Endodermal cell (in vitro differentiated cells): ENCODE data around the gene STX11. TPM values are rescaled to one million over a fixed set of nuclear protein-coding genes. Genes with fewer than 3 reads are reported as not detected.

ENCODE experiments used
- DNase-seq: peaks from one replicate; pipeline ENCODE4 v3.0.0-alpha.2; 2017
- H3K27ac ChIP-seq: 2 replicates; pipeline ENCODE4 v1.5.1; 2013; ENCODE audit warnings: mild to moderate bottlenecking, low read depth, low read length, moderate library complexity
- H3K27me3 ChIP-seq: 2 replicates; pipeline ENCODE4 v1.6.1; 2013; ENCODE audit warnings: mild to moderate bottlenecking, low read length, moderate library complexity; ENCODE audit not compliant: insufficient read depth, control insufficient read depth, poor library complexity, severe bottlenecking
- H3K36me3 ChIP-seq: 2 replicates; pipeline ENCODE4 v1.7.0; 2013; ENCODE audit warnings: mild to moderate bottlenecking, low read length, moderate library complexity; ENCODE audit not compliant: control insufficient read depth, insufficient read depth
- H3K4me1 ChIP-seq: one replicate; pipeline ENCODE4 v1.7.0; 2013; ENCODE audit warnings: low read length; ENCODE audit not compliant: control insufficient read depth, insufficient read depth
- H3K4me3 ChIP-seq: 2 replicates; pipeline ENCODE4 v1.5.1; 2013; ENCODE audit warnings: mild to moderate bottlenecking, low read length, moderate library complexity
- H3K9ac ChIP-seq: 2 replicates; pipeline ENCODE4 v1.6.1; 2013; ENCODE audit warnings: mild to moderate bottlenecking, low read length, moderate library complexity; ENCODE audit not compliant: poor library complexity, severe bottlenecking; ENCODE audit errors: extremely low read depth
- H3K9me3 ChIP-seq: 2 replicates; pipeline ENCODE4 v1.6.1; 2013; ENCODE audit warnings: mild to moderate bottlenecking, low read length, moderate library complexity; ENCODE audit not compliant: control insufficient read depth
- H3K27ac Mint-ChIP-seq: 2 replicates; pipeline ENCODE4 v1.8.0; 2020; ENCODE audit warnings: mixed read lengths
- H3K27me3 Mint-ChIP-seq: 2 replicates; pipeline ENCODE4 v1.8.0; 2021; ENCODE audit warnings: mild to moderate bottlenecking, mixed read lengths; ENCODE audit not compliant: insufficient read depth
- H3K36me3 Mint-ChIP-seq: 2 replicates; pipeline ENCODE4 v1.8.0; 2020; ENCODE audit warnings: low read depth, mixed read lengths
- H3K4me1 Mint-ChIP-seq: 2 replicates; pipeline ENCODE4 v1.8.0; 2020; ENCODE audit warnings: mixed read lengths
- H3K4me3 Mint-ChIP-seq: 2 replicates; pipeline ENCODE4 v1.8.0; 2020; ENCODE audit warnings: mild to moderate bottlenecking, moderate library complexity, mixed read lengths
- H3K9me3 Mint-ChIP-seq: 2 replicates; pipeline ENCODE4 v1.8.0; 2020; ENCODE audit warnings: mild to moderate bottlenecking, mixed read lengths
- CTCF ChIP-seq: fragments of 200-600 bp; sonication (generic); conservative IDR thresholded peaks from 2 replicates; pipeline ENCODE4 v1.5.0; 2021; ENCODE audit warnings: antibody characterized with exemption, mild to moderate bottlenecking
- WGBS, 2 experiments: methylation state at CpG; one replicate each; pipeline versions ENCODE4 v1.1.5 to v1.1.7; 2013; ENCODE audit warnings: missing lambda C conversion rate in 2 of 2, mixed read lengths in 1 of 2; ENCODE audit not compliant: insufficient coverage in 1 of 2, insufficient read length in 1 of 2; 5-methylcytosine and 5-hydroxymethylcytosine counted together
- total RNA-seq, 2 donors: library from RNA; stranded (reverse); fragmentation: NEBNext Ultra II Directional in 1 of 2; extraction: Animal tissue kit (Norgen Biotek cat#: 25700) in 1 of 2; gene quantifications; 2 replicates in 1 of 2; 3 replicates in 1 of 2; pipeline ENCODE4 v1.2.1, GENCODE V29; 2021

STX11 gene
- total RNA-seq, 2 donors from 2014 or later: 0.29 TPM; not detected in 1

GRCh38 chr6:144185133-144185836, 35.0 kb downstream of the STX11 start:
- no peak overlapping the region for H3K9ac ChIP-seq
- H3K4me1 ChIP-seq: no peaks in the 10 kb centered on the region
- no peak for DNase-seq
- H3K4me3 ChIP-seq: no peak overlapping the region
- H3K36me3 Mint-ChIP-seq: no peaks in the 10 kb centered on the region
- no peaks in the 10 kb centered on the region for H3K36me3 ChIP-seq
- no peak for TF ChIP-seq CTCF
- no peaks in the 10 kb centered on the region for H3K27me3 Mint-ChIP-seq
- H3K27me3 ChIP-seq: no peaks in the 10 kb centered on the region
- no peaks in the 10 kb centered on the region for H3K4me1 Mint-ChIP-seq
- 93 to 94% methylated on average over 2 of the region's 4 CpGs for WGBS, 2 experiments
- H3K9me3 ChIP-seq: no peaks in the 10 kb centered on the region
- no peak overlapping the region for H3K4me3 Mint-ChIP-seq
- no peak overlapping the region for H3K27ac ChIP-seq
- no peaks in the 10 kb centered on the region for H3K9me3 Mint-ChIP-seq
- H3K27ac Mint-ChIP-seq: no peak overlapping the region

DNA sequence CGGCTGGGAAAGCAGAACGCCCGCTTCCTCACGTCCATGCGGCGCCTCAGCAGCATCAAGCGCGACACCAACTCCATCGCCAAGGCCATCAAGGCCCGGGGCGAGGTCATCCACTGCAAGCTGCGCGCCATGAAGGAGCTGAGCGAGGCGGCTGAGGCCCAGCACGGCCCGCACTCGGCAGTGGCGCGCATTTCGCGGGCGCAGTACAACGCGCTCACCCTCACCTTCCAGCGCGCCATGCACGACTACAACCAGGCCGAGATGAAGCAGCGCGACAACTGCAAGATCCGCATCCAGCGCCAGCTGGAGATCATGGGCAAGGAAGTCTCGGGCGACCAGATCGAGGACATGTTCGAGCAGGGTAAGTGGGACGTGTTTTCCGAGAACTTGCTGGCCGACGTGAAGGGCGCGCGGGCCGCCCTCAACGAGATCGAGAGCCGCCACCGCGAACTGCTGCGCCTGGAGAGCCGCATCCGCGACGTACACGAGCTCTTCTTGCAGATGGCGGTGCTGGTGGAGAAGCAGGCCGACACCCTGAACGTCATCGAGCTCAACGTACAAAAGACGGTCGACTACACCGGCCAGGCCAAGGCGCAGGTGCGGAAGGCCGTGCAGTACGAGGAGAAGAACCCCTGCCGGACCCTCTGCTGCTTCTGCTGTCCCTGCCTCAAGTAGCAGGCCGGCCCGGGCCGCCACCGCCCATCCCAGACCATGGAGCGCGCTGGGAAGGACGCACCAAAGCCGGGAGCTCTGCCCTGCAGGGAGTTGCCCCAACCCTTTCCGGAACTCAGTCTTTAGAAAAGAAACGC, 36.7 kb downstream of the STX11 start:
- Mint-ChIP-seq H3K9me3 (no peaks in the 10 kb centered on the region), H3K27ac (no peak overlapping the region), H3K27me3 (no peaks in the 10 kb centered on the region), H3K36me3 (no peaks in the 10 kb centered on the region), H3K4me3 (no peak overlapping the region), H3K4me1 (no peaks in the 10 kb centered on the region)
- H3K27me3 ChIP-seq: no peaks in the 10 kb centered on the region
- no peak overlapping the region for H3K9ac ChIP-seq
- TF ChIP-seq CTCF: no peak
- H3K4me3 ChIP-seq: no peak overlapping the region
- no peaks in the 10 kb centered on the region for H3K9me3 ChIP-seq
- no peak overlapping the region for H3K27ac ChIP-seq
- H3K36me3 ChIP-seq: no peaks in the 10 kb centered on the region
- DNase-seq: no peak
- 95 to 98% methylated on average over 64 to 79 of the region's 79 CpGs for WGBS, 2 experiments
- H3K4me1 ChIP-seq: no peaks in the 10 kb centered on the region

DNA sequence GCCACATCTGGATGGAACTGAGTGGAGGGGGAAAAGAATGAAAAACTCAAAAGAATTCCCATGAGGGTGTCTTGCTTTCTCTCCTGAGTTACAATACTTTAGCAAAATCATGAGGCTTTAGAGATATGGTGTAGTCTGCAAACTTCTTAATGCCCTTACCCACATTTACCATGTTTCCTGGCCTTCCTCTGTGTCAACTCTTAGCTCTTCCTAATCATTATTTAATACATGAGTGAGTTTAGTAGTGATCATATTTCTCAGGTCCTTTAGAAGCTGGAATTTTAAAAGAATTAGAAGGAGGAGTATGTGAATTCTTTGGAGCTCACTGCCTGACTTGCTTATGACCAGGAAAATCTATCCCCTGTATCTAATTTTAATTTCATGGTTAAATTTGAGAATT, 39.0 kb downstream of the STX11 start:
- no peaks in the 10 kb centered on the region for H3K27me3 Mint-ChIP-seq
- no peak overlapping the region for H3K4me3 ChIP-seq
- H3K9me3 Mint-ChIP-seq: no peaks in the 10 kb centered on the region

More for the DNA sequence above, 39.0 kb downstream of the STX11 start:
- no peak overlapping the region for H3K27ac ChIP-seq
- Mint-ChIP-seq H3K27ac (no peak overlapping the region), H3K36me3 (no peaks in the 10 kb centered on the region), H3K4me1 (peaks cover 2% of the 10 kb centered on the region), H3K4me3 (no peak overlapping the region)
- H3K9ac ChIP-seq: no peak overlapping the region
- TF ChIP-seq CTCF: no peak
- no peaks in the 10 kb centered on the region for H3K36me3 ChIP-seq
- no peaks in the 10 kb centered on the region for H3K4me1 ChIP-seq
- H3K9me3 ChIP-seq: no peaks in the 10 kb centered on the region
- no peak for DNase-seq
- no peaks in the 10 kb centered on the region for H3K27me3 ChIP-seq
